ENCODE data around the gene TOP3B.

DNA sequence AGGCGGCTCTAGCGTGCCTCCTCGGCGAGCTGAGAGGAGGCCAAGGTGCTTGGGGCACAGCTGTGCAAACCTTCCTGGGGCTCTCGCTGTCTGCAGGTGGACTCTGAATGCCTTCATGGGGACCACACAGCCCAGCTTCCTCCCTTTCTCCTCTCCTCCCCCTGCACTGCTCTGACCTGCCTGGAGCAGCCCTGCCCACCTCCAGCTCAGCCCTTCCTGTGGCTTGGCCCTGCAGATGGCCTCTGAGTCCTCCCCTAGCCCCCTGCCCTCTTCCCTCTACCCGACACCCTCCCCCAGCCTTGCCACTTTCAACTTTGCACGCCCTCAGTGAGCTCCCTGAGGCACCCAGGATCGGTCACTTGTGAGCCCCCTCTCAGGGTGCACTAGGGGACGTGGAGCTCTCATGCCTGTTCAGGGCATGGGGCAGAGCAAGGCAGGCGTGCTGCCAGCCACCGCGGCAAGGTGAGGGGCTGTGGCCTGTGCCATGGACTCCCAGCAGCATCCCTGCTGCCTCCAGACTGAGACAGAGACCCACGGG, 61.3 kb downstream of the TOP3B start:
- TF ChIP-seq, protein P1, sequence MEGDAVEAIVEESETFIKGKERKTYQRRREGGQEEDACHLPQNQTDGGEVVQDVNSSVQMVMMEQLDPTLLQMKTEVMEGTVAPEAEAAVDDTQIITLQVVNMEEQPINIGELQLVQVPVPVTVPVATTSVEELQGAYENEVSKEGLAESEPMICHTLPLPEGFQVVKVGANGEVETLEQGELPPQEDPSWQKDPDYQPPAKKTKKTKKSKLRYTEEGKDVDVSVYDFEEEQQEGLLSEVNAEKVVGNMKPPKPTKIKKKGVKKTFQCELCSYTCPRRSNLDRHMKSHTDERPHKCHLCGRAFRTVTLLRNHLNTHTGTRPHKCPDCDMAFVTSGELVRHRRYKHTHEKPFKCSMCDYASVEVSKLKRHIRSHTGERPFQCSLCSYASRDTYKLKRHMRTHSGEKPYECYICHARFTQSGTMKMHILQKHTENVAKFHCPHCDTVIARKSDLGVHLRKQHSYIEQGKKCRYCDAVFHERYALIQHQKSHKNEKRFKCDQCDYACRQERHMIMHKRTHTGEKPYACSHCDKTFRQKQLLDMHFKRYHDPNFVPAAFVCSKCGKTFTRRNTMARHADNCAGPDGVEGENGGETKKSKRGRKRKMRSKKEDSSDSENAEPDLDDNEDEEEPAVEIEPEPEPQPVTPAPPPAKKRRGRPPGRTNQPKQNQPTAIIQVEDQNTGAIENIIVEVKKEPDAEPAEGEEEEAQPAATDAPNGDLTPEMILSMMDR (IDR thresholded peaks at IDR 0.05): no peak
- TF ChIP-seq EZH2 (IDR thresholded peaks at IDR 0.05): no peak

Data from neural progenitor cell (in vitro differentiated cells).